NCI-H1105 (cell line): ENCODE results near the gene SNAP47.

ENCODE experiments used
- DNase-seq: peaks from one replicate; lab custom pipeline; 2025; lab: John Stamatoyannopoulos, UW

SNAP47 gene

GRCh38 chr1:227768125-227768439, 32.8 kb downstream of the SNAP47 start:
- no peak for DNase-seq

- DNase-seq: no peak
Observed at GRCh38 chr1:227768640-227769039, 33.4 kb downstream of the SNAP47 start.

- no peak for DNase-seq
Observed at GRCh38 chr1:227769047-227769935, 34.1 kb downstream of the SNAP47 start.

- no peak for DNase-seq
Observed at GRCh38 chr1:227769936-227770494, 34.8 kb downstream of the SNAP47 start.

- DNase-seq: no peak
Observed at GRCh38 chr1:227770812-227771211, 35.6 kb downstream of the SNAP47 start.

- DNase-seq: no peak
Observed at GRCh38 chr1:227771326-227771725, 36.1 kb downstream of the SNAP47 start.

- DNase-seq: no peak
Observed at GRCh38 chr1:227771771-227772170, 36.5 kb downstream of the SNAP47 start.

GRCh38 chr1:227773558-227773957, 38.3 kb downstream of the SNAP47 start:
- DNase-seq: no peak

GRCh38 chr1:227774051-227774731, 39.0 kb downstream of the SNAP47 start:
- no peak for DNase-seq

- no peak for DNase-seq
Observed at GRCh38 chr1:227774821-227775661, 39.8 kb downstream of the SNAP47 start.

- DNase-seq: no peak
Observed at GRCh38 chr1:227775841-227776240, 40.6 kb downstream of the SNAP47 start.

GRCh38 chr1:227776331-227776771, 41.1 kb downstream of the SNAP47 start:
- no peak for DNase-seq

- DNase-seq: no peak
Observed at GRCh38 chr1:227777156-227777555, 41.9 kb downstream of the SNAP47 start.

- DNase-seq: no peak
Observed at GRCh38 chr1:227777646-227778045, 42.4 kb downstream of the SNAP47 start.

- no peak for DNase-seq
Observed at GRCh38 chr1:227778401-227778947, 43.2 kb downstream of the SNAP47 start.

- DNase-seq: no peak
Observed at GRCh38 chr1:227779021-227779441, 43.8 kb downstream of the SNAP47 start.

GRCh38 chr1:227779685-227780084, 44.5 kb downstream of the SNAP47 start:
- no peak for DNase-seq

- DNase-seq: no peak
Observed at GRCh38 chr1:227780101-227781044, 45.1 kb downstream of the SNAP47 start.

GRCh38 chr1:227781314-227781930, 46.2 kb downstream of the SNAP47 start:
- DNase-seq: no peak

- DNase-seq: no peak
Observed at GRCh38 chr1:227782226-227782625, 47.0 kb downstream of the SNAP47 start.
